H9 (cell line): ENCODE data around the gene GTF3C6. TPM values are rescaled to one million over a fixed set of nuclear protein-coding genes. Genes with fewer than 3 reads are reported as not detected.

ENCODE experiments used
- DNase-seq: peaks from one replicate; pipeline ENCODE4 v3.0.0-alpha.2; 2017
- H2AFZ ChIP-seq: one replicate; pipeline ENCODE4 v1.6.1; 2013; ENCODE audit warnings: mild to moderate bottlenecking, low read length, control low read depth, moderate library complexity
- H2AK5ac ChIP-seq: 2 replicates; pipeline ENCODE4 v1.6.1; 2013; ENCODE audit warnings: low read length, control low read depth, mixed read lengths; ENCODE audit not compliant: insufficient read length
- H2BK120ac ChIP-seq: one replicate; pipeline ENCODE4 v1.6.1; 2013; ENCODE audit warnings: low read depth, mild to moderate bottlenecking, low read length, control low read depth, inconsistent platforms; ENCODE audit not compliant: poor library complexity, severe bottlenecking
- H2BK12ac ChIP-seq: 2 replicates; pipeline ENCODE4 v1.6.1; 2013; ENCODE audit warnings: low read length, control low read depth, mixed read lengths, low read depth; ENCODE audit not compliant: insufficient read length
- H2BK15ac ChIP-seq: 2 replicates; pipeline ENCODE4 v1.6.1; 2013; ENCODE audit warnings: low read depth, low read length, control low read depth
- H2BK20ac ChIP-seq: one replicate; pipeline ENCODE4 v1.6.1; 2013; ENCODE audit warnings: low read depth, mild to moderate bottlenecking, low read length, control low read depth, inconsistent platforms; ENCODE audit not compliant: poor library complexity, severe bottlenecking
- H2BK5ac ChIP-seq: 2 replicates; pipeline ENCODE4 v1.6.1; 2013; ENCODE audit warnings: low read length, control low read depth, mixed read lengths; ENCODE audit not compliant: insufficient read length
- H3K14ac ChIP-seq: 2 replicates; pipeline ENCODE4 v1.6.1; 2013; ENCODE audit warnings: low read length, control low read depth; ENCODE audit not compliant: insufficient read depth
- H3K18ac ChIP-seq: 2 replicates; pipeline ENCODE4 v1.6.1; 2013; ENCODE audit warnings: low read depth, mild to moderate bottlenecking, mixed read lengths, low read length, control low read depth; ENCODE audit not compliant: insufficient read length
- H3K23ac ChIP-seq: 2 replicates; pipeline ENCODE4 v1.6.1; 2013; ENCODE audit warnings: low read length, control low read depth, mixed read lengths, low read depth; ENCODE audit not compliant: insufficient read length
- H3K23me2 ChIP-seq: 2 replicates; pipeline ENCODE4 v1.6.1; 2013; ENCODE audit warnings: low read depth, mild to moderate bottlenecking, mixed read lengths, low read length, control low read depth; ENCODE audit not compliant: insufficient read length, poor library complexity, severe bottlenecking
- H3K27ac ChIP-seq: 2 replicates; pipeline ENCODE4 v1.5.1; 2013; ENCODE audit warnings: low read length, control low read depth, mixed read lengths, low read depth; ENCODE audit not compliant: insufficient read length
- H3K27me3 ChIP-seq: 2 replicates; pipeline ENCODE4 v1.6.1; 2013; ENCODE audit warnings: low read length, control low read depth, inconsistent platforms; ENCODE audit not compliant: insufficient read depth
- H3K4ac ChIP-seq: 2 replicates; pipeline ENCODE4 v1.6.1; 2013; ENCODE audit warnings: low read depth, mild to moderate bottlenecking, control low read depth, inconsistent platforms, low read length, moderate library complexity
- H3K4me1 ChIP-seq: 2 replicates; pipeline ENCODE4 v1.6.1; 2013; ENCODE audit warnings: low read length, control low read depth, inconsistent platforms; ENCODE audit not compliant: insufficient read depth
- H3K4me2 ChIP-seq: 2 replicates; pipeline ENCODE4 v1.6.1; 2013; ENCODE audit warnings: low read length, control low read depth, mixed read lengths; ENCODE audit not compliant: insufficient read length, insufficient read depth
- H3K56ac ChIP-seq: 2 replicates; pipeline ENCODE4 v1.6.1; 2013; ENCODE audit warnings: low read depth, mild to moderate bottlenecking, mixed read lengths, low read length, control low read depth; ENCODE audit not compliant: insufficient read length
- H3K79me1 ChIP-seq: 2 replicates; pipeline ENCODE4 v1.6.1; 2013; ENCODE audit warnings: low read depth, mild to moderate bottlenecking, moderate library complexity, low read length, control low read depth, inconsistent platforms; ENCODE audit not compliant: insufficient read depth, poor library complexity, severe bottlenecking
- H3K79me2 ChIP-seq: 2 replicates; pipeline ENCODE4 v1.6.1; 2013; ENCODE audit warnings: low read length, control low read depth, inconsistent platforms; ENCODE audit not compliant: insufficient read depth
- H3K9ac ChIP-seq: 2 replicates; pipeline ENCODE4 v1.6.1; 2013; ENCODE audit warnings: low read length, control low read depth, mixed read lengths; ENCODE audit not compliant: insufficient read length; ENCODE audit errors: extremely low read depth
- H3K9me3 ChIP-seq: one replicate; pipeline ENCODE4 v1.6.1; 2013; ENCODE audit warnings: low read depth, low read length, inconsistent platforms; ENCODE audit not compliant: control insufficient read depth
- H3T11ph ChIP-seq: one replicate; pipeline ENCODE4 v1.6.1; 2013; ENCODE audit warnings: mild to moderate bottlenecking, low read length, control low read depth, inconsistent platforms
- H4K20me1 ChIP-seq: one replicate; pipeline ENCODE4 v1.6.1; 2013; ENCODE audit not compliant: control insufficient read depth, insufficient read length, insufficient read depth
- H4K5ac ChIP-seq: 2 replicates; pipeline ENCODE4 v1.6.1; 2013; ENCODE audit warnings: low read depth, mild to moderate bottlenecking, mixed read lengths, low read length, control low read depth; ENCODE audit not compliant: insufficient read length
- H4K8ac ChIP-seq: replicated peaks from 2 replicates; pipeline ENCODE4 v1.6.1; 2013; ENCODE audit warnings: low read length, control low read depth, mixed read lengths, low read depth; ENCODE audit not compliant: insufficient read length
- H4K91ac ChIP-seq: 2 replicates; pipeline ENCODE4 v1.6.1; 2013; ENCODE audit warnings: low read depth, mild to moderate bottlenecking, moderate library complexity, mixed read lengths, low read length, control low read depth; ENCODE audit not compliant: insufficient read length
- H3K27ac Mint-ChIP-seq, 3 experiments: 2 replicates in 2 of 3; 3 replicates in 1 of 3; pipeline ENCODE4 v1.8.0; 2020 to 2021; ENCODE audit warnings: mixed read lengths in 3 of 3, mild to moderate bottlenecking in 1 of 3, moderate library complexity in 1 of 3
- H3K27me3 Mint-ChIP-seq: 2 replicates; pipeline ENCODE4 v1.8.0; 2021; ENCODE audit warnings: low read depth, mild to moderate bottlenecking, moderate library complexity, mixed read lengths
- H3K36me3 Mint-ChIP-seq, 3 experiments: 2 replicates in 2 of 3; 3 replicates in 1 of 3; pipeline ENCODE4 v1.8.0; 2020 to 2021; ENCODE audit warnings: low read depth in 3 of 3, mixed read lengths in 3 of 3; ENCODE audit not compliant: insufficient read depth in 1 of 3
- H3K4me1 Mint-ChIP-seq, 2 experiments: 2 replicates each; pipeline ENCODE4 v1.8.0; 2020; ENCODE audit warnings: mixed read lengths in 2 of 2
- H3K4me3 Mint-ChIP-seq, 2 experiments: 2 replicates in 1 of 2; 3 replicates in 1 of 2; pipeline ENCODE4 v1.8.0; 2020 to 2021; ENCODE audit warnings: mild to moderate bottlenecking in 2 of 2, mixed read lengths in 2 of 2, moderate library complexity in 1 of 2
- H3K9me3 Mint-ChIP-seq, 2 experiments: 2 replicates in 1 of 2; 3 replicates in 1 of 2; pipeline ENCODE4 v1.8.0; 2020; ENCODE audit warnings: mild to moderate bottlenecking in 2 of 2, mixed read lengths in 2 of 2, moderate library complexity in 1 of 2
- CTCF ChIP-seq: fragments of 200-600 bp; sonication (generic); conservative IDR thresholded peaks from 3 replicates; pipeline ENCODE4 v1.8.0; 2021; ENCODE audit warnings: antibody characterized with exemption, mild to moderate bottlenecking
- WGBS: extraction: QIAGEN DNeasy Blood & Tissue Kit; methylation state at CpG from one replicate; pipeline ENCODE4 v1.1.7; 2013; ENCODE audit warnings: missing lambda C conversion rate, low lambda C conversion rate, mixed read lengths; ENCODE audit not compliant: insufficient read length; ENCODE audit errors: extremely low coverage; 5-methylcytosine and 5-hydroxymethylcytosine counted together
- total RNA-seq: library from RNA; stranded (reverse); gene quantifications from 2 replicates; pipeline ENCODE4 v1.2.1, GENCODE V29; 2021

GTF3C6 gene
- total RNA-seq, 1 experiment from 2014 or later: 106 TPM

- H2AFZ ChIP-seq: no peak overlapping the region
- no peak overlapping the region for H3K14ac ChIP-seq
- no peak overlapping the region for H3K27ac Mint-ChIP-seq
- H3K27me3 ChIP-seq: no peaks in the 10 kb centered on the region
- no peaks in the 10 kb centered on the region for H3K4me1 ChIP-seq
- no peaks in the 10 kb centered on the region for H3K4me1 Mint-ChIP-seq
- H3K23me2 ChIP-seq: no peaks in the 10 kb centered on the region
- no peak overlapping the region for H2AK5ac ChIP-seq
- no peaks in the 10 kb centered on the region for H3K9me3 ChIP-seq
- no peak overlapping the region for H3K4me3 Mint-ChIP-seq
- H3K23ac ChIP-seq: no peak overlapping the region
- no peaks in the 10 kb centered on the region for H4K20me1 ChIP-seq
- H3K9ac ChIP-seq: no peak overlapping the region
- H3K56ac ChIP-seq: no peak overlapping the region
- H4K5ac ChIP-seq: no peak overlapping the region
- no peak overlapping the region for H3K27ac ChIP-seq
- no peak overlapping the region for H2BK5ac ChIP-seq
- no peak overlapping the region for H2BK20ac ChIP-seq
- TF ChIP-seq CTCF: no peak
- H4K91ac ChIP-seq: no peak overlapping the region
- no peak overlapping the region for H3K18ac ChIP-seq
- no CpG with 5 or more reads among the region's 2 CpGs for WGBS
- H4K8ac ChIP-seq: no peak overlapping the region
- no peaks in the 10 kb centered on the region for H3K79me2 ChIP-seq
- H2BK12ac ChIP-seq: no peak overlapping the region
- DNase-seq: no peak
- no peak overlapping the region for H3T11ph ChIP-seq
- H3K79me1 ChIP-seq: no peaks in the 10 kb centered on the region
- no peaks in the 10 kb centered on the region for H3K36me3 Mint-ChIP-seq
- no peak overlapping the region for H2BK15ac ChIP-seq
- H3K27me3 Mint-ChIP-seq: no peaks in the 10 kb centered on the region; the same call in 1 of the 2 replicates
- H2BK120ac ChIP-seq: no peak overlapping the region
- no peaks in the 10 kb centered on the region for H3K9me3 Mint-ChIP-seq
- no peak overlapping the region for H3K4ac ChIP-seq
- H3K4me2 ChIP-seq: no peak overlapping the region
Measured at GRCh38 chr6:110946498-110946897, 12.0 kb upstream of the GTF3C6 start.
